KOPT-K1 (cell line): ENCODE results near the gene TMIGD3.
A peak's percentile ranks its signal among the peaks of the same experiment; 100 is the strongest.

Source experiments
- H3K27ac ChIP-seq: fragments of 200-600 bp; sonication (generic); 2 replicates; pipeline ENCODE4 v1.5.1; 2016; ENCODE audit warnings: antibody characterized with exemption, mild to moderate bottlenecking, low read depth, low read length; ENCODE audit not compliant: poor library complexity, severe bottlenecking
- H3K36me3 ChIP-seq: fragments of 200-600 bp; sonication (generic); 2 replicates; pipeline ENCODE4 v1.5.1; 2017; ENCODE audit warnings: antibody characterized with exemption, mild to moderate bottlenecking, low read length, moderate library complexity; ENCODE audit not compliant: insufficient read depth
- H3K9me3 ChIP-seq: fragments of 200-600 bp; sonication (generic); 2 replicates; pipeline ENCODE4 v1.5.1; 2017; ENCODE audit warnings: antibody characterized with exemption, low read length, mild to moderate bottlenecking; ENCODE audit not compliant: insufficient read depth, poor library complexity, severe bottlenecking

Gene TMIGD3

DNA sequence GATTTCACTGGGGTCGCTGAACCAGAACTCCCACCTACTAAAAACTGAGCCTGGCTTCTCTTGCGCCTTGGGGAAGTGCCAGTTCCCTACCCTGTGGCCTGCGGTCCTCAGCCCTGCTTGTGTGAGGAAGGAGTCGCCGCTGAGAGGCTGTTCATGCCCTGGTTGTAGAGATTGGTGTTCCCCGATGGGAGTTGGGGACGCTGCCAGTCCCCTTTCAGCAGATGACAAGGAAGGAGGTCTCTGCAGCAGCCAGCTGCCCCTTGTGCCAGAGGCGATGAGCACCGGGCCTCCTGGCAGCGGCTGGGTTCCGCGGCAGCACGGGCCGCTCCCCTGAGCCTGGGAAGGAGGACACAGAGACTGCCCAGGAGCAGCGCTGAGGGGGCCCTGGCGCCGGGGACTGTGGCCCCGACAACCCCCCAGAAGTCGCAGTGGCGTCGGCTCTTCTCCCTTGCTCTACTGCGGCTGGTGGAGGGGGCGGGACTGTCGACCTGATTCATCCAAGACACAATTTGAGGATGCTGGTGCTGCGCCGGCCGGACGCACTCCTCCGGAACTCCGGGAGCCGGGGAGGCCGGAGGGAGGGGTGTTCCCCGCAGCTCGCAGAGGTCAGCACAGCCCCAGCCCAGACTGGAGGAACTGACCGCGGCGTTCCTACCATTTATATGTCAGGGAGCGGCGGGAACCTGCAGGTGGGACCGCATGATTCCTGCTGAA lies 12.0 kb upstream of the TMIGD3 start:
- H3K9me3 ChIP-seq: no peaks in the 10 kb centered on the region

DNA sequence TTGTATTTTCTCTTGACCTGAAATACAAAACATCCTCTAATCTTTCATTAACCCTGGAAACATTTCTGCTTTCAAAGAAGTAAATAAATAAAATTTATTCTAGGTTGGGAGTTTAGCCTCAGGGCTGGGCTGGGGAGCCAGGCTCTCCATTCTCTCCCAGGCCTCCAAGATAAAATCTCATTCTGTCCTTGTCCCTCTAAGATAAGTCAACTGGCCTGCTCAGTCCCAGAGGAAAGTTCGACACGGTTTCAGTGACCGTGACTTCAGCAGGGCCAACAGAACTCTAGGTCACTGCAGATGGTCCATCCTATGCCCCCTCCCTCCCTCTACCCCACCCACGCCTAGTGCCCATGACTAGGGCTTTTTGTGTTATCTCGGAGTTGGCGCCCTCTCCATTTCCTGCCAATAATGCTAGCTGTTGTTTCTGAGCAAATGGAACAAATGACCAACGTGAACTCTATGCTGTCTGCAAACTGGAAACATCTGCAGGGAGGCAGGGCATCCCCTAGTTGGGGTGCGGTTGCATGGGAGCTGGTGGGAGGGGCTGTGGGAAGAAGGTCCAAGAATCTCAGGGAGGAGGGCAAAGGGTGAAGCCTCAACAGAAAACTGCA lies 10.1 kb upstream of the TMIGD3 start:
- Histone ChIP-seq H3K27ac (no peak overlapping the region), H3K9me3 (no peaks in the 10 kb centered on the region), H3K36me3 (no peaks in the 10 kb centered on the region)

More for the DNA sequence above, 12.0 kb upstream of the TMIGD3 start:
- Histone ChIP-seq H3K36me3 (no peaks in the 10 kb centered on the region), H3K27ac (peak overlapping the region; percentile 82)

DNA sequence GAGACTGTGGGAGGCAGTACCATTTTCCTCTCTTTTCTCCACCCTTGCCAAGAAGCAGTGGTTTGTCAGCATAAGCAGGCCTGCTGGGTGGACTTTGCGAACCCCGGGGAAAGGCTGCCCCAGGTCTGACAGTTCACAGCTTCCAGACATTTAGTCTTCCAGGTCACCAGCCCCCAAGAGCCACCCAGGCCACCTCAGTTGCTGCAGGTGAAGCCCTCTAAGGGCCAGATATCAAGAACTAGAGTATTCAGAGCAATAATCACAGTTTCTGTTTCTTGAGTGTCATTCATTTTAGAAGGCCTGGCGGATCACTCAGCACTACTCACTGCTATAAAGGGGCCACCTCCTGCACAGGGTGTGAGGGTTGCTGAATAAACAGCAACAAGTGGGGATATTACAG lies 9.5 kb upstream of the TMIGD3 start:
- Histone ChIP-seq H3K27ac (no peak overlapping the region), H3K9me3 (no peaks in the 10 kb centered on the region), H3K36me3 (no peaks in the 10 kb centered on the region)

DNA sequence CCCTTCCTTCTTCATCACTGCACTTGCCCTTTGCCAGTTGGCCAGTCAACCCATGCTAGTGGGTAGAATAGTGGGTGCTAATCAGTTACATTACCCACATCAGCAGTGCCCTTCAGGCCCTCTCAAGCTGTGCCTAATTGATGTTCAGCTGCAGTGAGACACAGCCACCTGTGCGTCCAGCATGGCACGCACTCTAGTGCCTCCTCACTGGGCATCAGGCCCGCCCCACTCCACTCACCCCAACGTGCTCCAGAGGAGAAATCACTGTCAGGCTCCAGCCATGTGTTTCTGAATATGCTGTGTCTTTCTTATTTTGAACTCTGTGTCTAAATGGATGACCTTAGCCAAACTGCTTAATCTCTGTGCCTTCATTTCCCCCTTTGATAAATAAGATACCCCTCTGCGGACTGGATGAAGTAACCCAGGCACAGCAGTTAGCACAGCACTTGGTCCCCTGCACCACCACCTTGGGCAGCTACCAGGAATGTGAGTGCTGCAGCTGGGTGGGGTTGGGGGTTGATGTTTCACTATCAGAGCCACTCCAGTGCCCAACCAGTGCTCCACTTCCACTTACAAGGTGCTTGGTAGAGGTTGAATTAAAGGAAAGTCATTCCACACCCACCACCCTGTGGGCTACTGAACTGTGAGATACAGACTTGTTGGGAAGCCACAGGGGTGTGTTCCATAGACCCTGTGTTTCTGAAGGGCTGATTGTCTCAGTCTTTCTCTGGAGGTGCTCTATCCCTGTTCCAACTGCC lies 8.9 kb upstream of the TMIGD3 start:
- no peak overlapping the region for H3K27ac ChIP-seq
- H3K9me3 ChIP-seq: no peaks in the 10 kb centered on the region

DNA sequence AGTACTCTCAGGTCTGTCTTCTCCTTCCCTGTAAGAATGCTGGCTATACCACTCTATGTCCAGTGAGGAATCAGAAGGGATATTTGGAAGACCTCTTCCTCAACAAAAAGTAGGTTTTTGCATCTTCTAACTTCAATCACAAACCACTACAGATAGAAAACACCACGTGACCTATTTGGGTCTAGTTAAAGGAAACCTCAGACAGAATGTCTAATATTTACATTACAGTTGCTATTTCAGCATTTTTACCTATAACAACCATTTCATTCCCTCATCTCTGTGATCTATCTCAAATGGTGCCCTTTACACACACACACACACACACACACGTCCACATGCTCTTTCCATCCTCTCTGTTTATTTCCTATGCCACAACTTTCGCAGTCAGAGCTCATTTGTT lies 7.9 kb upstream of the TMIGD3 start:
- Histone ChIP-seq H3K9me3 (no peaks in the 10 kb centered on the region), H3K36me3 (no peaks in the 10 kb centered on the region), H3K27ac (no peak overlapping the region)

More for the DNA sequence above, 8.9 kb upstream of the TMIGD3 start:
- H3K36me3 ChIP-seq: no peaks in the 10 kb centered on the region

DNA sequence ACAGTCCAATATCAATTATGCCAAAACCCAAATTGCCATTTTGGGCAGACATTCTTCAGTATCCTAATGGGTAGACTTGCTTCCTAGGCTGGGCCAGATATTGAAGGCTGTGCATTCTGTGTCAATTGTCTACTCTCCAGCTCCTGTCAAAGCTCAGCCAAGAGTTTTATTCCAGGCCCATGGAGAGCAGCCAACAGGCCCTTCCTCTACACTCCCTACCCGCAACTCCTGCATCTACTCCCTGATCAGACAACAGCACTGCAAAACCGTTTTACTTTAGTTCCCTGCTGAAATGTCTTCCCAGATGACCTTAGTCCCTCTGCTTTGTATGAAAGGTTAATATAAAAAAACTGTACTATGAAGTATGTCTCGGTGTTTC lies 6.6 kb upstream of the TMIGD3 start:
- no peaks in the 10 kb centered on the region for H3K36me3 ChIP-seq
- no peak overlapping the region for H3K27ac ChIP-seq
- no peaks in the 10 kb centered on the region for H3K9me3 ChIP-seq

DNA sequence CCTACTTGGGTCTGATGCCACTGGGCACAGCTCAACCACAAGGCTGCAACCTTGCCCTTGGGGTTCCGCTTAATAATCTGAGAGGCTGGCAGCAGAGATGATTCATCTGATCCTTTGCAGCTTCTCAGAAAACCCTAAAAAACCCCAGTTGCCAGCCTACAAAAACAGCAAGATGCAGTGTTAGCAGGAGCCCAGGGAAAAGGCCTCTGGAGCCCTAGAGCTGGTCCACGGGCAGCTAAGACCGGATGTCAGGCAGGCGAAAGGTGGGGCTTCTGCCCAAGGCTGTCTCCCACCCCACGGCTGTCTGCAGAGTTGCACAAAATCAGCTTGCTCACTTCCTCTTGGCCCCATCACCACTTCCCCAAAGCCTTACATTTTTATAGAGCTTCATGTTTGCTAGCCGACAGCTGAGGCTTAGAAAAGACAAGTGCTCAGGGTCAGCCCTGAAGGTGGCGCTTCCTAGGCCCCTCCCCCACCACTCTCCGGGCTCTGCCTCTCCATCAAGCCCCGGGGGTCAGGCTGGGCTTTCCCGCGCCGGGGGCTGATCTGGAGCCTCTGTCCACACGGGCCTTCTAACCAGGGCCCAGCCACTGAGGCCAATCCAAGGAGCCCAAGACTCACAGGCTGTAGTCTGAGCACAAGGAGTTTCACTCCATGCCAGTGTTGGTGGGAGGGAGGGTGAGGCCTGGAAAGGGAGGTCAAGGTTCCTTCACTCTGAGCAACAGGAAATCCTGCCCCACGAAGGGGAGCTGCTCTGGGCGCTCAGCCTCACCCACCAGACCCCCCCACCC lies 4.2 kb upstream of the TMIGD3 start:
- no peaks in the 10 kb centered on the region for H3K9me3 ChIP-seq
- peak overlapping the region; percentile 94 for H3K27ac ChIP-seq
- no peaks in the 10 kb centered on the region for H3K36me3 ChIP-seq

DNA sequence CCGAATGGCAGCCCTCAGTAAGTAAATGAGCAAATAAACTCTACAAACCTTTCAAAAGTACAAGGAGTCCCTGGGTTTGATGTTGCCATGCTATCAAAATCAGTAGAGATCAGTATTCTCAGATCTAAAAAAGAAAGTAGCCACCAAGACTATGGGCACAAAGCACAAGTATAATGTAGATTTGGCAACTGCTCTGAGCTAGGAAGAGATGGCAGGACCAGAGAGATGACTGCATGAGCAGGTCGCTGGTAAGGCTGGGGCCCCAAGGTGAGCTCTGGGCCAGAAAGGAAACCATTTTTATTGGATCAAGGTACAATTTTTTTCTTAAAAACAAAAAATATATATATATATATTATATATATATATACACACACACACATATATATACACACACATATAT lies 3.1 kb upstream of the TMIGD3 start:
- no peaks in the 10 kb centered on the region for H3K36me3 ChIP-seq
- H3K9me3 ChIP-seq: no peaks in the 10 kb centered on the region
- H3K27ac ChIP-seq: peak overlapping the region; percentile 64

DNA sequence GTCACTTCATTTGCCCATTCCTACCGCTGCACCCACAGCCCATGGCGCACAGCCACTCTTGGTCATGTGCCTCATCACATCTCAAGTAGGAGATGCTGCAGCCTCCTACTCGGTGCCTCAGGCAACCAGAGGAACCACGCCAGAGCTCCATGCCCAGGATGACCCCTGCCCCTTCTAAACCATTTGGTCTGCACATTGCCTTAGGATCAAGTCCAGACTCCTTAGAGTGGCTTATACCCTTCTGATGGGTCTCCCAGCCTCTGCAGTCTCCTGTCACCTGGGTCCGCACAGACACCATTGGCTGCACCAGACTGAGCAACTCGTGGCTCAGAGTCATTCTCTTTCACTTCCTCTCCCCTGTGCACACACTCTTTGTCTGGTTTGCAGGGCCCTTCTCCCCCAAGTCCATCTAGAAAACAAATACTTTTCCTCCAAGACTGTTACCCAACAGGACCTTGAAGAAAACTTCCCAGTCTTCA lies 2.2 kb upstream of the TMIGD3 start:
- Histone ChIP-seq H3K27ac (peak overlapping the region; percentile 64), H3K36me3 (no peaks in the 10 kb centered on the region), H3K9me3 (no peaks in the 10 kb centered on the region)

DNA sequence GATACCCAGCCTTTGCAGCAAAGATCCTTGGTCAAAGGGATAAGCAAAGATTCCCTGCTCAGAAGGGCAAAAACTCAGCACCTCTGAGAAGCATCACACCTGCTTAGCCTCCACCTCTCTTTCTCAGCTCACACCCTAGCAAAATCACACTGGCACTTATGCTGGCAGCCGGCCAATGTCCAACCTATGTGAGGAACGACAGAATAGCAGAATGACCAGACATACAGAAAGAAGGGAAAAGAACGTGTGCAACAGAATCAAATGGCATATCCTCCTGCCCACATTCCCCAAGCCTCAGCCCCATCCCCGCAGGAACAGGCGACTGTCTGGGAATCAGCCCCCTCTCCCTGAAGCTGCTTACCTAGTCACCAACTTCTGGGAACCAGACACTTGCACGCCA lies 664 bp upstream of the TMIGD3 start:
- Histone ChIP-seq H3K36me3 (no peaks in the 10 kb centered on the region), H3K9me3 (no peaks in the 10 kb centered on the region), H3K27ac (peak overlapping the region; percentile 64)

DNA sequence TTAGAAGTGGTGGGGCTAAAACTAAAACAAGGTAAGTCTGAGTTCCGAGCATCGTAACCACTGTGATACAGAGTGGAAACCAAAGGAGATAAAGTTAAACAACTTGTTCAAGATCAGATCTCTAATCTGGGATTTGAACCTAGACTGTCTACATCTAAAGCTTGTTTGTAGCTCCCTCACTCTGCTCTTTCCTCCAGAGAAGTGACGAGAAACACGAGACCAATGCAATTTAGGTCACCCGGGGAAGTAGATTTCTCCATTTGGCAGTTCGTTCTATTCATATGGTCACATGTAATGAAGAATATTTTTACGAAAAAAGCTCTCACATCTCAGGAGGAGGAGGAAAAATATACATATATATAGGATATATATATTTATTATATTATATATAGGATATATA lies 1.8 kb downstream of the TMIGD3 start:
- H3K9me3 ChIP-seq: peaks cover 2% of the 10 kb centered on the region
- H3K27ac ChIP-seq: no peak overlapping the region

DNA sequence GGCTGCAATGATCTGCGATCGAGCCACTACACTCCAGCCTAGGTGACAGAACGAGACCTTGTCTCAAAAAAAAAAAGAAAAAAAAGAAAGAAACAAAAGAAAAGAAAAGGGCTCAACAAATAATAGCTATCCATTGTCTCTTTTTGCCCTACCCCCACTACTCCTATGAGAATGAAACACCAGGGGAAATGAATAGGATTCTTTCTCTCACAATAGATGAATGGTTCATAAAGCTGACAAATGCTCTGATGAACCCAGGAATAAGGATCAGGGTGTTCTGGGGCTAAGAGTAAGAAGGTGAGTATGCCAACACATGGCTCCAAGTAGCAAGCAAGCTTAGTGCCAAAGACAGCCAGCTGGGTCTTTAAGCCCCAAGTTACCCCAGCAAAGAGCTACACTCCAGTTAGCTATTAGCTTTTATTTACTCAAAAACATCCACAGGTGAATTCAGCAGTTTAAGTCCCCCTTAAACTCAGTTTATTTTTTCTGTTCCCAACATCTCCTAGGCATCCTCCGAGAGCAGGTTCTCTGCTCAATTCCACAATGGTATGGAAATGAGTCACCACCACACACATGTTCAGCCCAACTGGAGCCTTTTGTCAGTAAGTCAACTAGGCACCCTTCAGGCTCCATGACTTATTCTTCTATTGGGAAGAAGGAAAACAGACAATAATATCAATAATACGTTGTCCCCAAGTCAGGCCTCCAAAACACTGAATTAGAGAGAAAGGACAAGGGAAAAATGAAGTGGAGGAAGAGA lies 4.2 kb downstream of the TMIGD3 start:
- Histone ChIP-seq H3K36me3 (no peaks in the 10 kb centered on the region), H3K9me3 (peaks cover 4% of the 10 kb centered on the region), H3K27ac (no peak overlapping the region)

More for the DNA sequence above, 1.8 kb downstream of the TMIGD3 start:
- no peaks in the 10 kb centered on the region for H3K36me3 ChIP-seq

DNA sequence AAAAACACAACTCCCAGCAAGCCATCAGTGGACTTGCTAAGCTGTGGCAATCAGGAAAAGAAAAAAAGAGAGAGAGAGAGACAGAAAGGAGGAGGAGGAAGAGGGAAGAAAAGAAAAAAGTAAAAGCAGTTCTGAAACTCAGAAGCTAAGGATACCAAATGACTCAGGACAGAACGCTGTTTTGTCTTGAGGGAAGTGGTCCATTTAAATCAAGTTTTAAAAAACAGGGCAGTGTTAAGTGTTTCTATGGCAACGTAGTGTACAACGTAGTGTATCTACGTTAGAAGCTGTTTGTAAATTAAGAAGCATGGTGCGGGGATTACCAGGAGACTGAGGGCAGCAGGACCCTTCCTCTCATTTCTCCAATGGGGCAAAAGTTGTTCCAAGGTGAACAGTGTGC lies 5.8 kb downstream of the TMIGD3 start:
- Histone ChIP-seq H3K27ac (no peak overlapping the region), H3K36me3 (no peaks in the 10 kb centered on the region), H3K9me3 (peaks cover 4% of the 10 kb centered on the region)

DNA sequence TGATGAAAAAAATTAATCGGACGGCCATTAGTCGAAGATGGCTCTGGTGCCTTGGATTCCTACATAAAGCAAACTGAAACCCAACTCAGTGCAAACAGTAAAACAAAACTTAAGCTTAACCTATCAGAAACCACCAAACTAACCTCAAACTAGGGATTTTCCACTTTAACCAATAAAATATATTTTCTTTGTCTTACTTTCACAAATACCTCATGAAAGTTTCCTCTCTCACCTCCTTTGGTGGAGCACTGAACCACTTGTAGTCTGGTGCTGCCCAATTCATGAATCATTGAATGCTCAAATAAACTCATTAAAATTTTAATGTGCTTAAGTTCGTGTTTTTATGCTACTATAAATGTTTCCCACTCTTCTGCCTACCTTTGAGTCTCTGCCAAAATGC lies 7.0 kb downstream of the TMIGD3 start:
- Histone ChIP-seq H3K9me3 (peaks cover 4% of the 10 kb centered on the region), H3K36me3 (no peaks in the 10 kb centered on the region), H3K27ac (no peak overlapping the region)
